HCT116 (cell line): ENCODE measurements around the gene ACTBL2. TPM values are rescaled to one million over a fixed set of nuclear protein-coding genes. Genes with fewer than 3 reads are reported as not detected.

ENCODE experiments used
- ATAC-seq: fragments of 200-7000 bp; cut with Tn5 transposase; 2 replicates; pipeline ENCODE4 v1.9.1; 2020; ENCODE audit warnings: mild to moderate bottlenecking, moderate library complexity
- BruUV-seq: library from RNA; stranded (reverse); fragments of 400-500 nt; replicated peaks from 2 replicates; lab custom pipeline; 2021; lab: Mats Ljungman, UMichigan
- CTCF ChIA-PET: fragments of 300-600 bp; sonication (Branson Sonifier 250); formaldehyde crosslinking; loops from one replicate; lab custom pipeline; 2021; ENCODE audit warnings: antibody characterized with exemption; lab: Charles Lee
- POLR2A ChIA-PET: fragments of 300-600, 350-600 bp; sonication (Branson Sonifier 250); formaldehyde crosslinking; loops from one replicate; lab custom pipeline; 2021; ENCODE audit warnings: antibody characterized with exemption; lab: Charles Lee
- RAD21 ChIA-PET, 2 experiments: fragments of 300-600 bp; sonication (Branson Sonifier 250); formaldehyde crosslinking; loops; one replicate each; lab custom pipeline; 2023; ENCODE audit warnings: low total read pairs in 2 of 2; ENCODE audit not compliant: uncharacterized antibody in 2 of 2, unreplicated experiment in 2 of 2, low non-redundant PET in 1 of 2; lab: Charles Lee
- DNase-seq: peaks from one replicate; pipeline ENCODE4 v3.0.0-alpha.2; 2010; ENCODE audit warnings: low read depth, low spot score
- H2AFZ ChIP-seq: fragments of 200-600 bp; shearing (Covaris generic), sonication (generic); 2 replicates; pipeline ENCODE4 v1.6.1; 2017; ENCODE audit warnings: low read depth, mixed run types, mixed read lengths, antibody characterized with exemption, low read length; ENCODE audit not compliant: poor library complexity, severe bottlenecking
- H3K27ac ChIP-seq: 2 replicates; pipeline ENCODE4 v1.5.1; 2012; ENCODE audit warnings: low read depth, low read length
- H3K27me3 ChIP-seq: fragments of 200-600 bp; sonication (generic); 2 replicates; pipeline ENCODE4 v1.6.1; 2016; ENCODE audit warnings: mixed run types, low read length, mixed read lengths; ENCODE audit not compliant: insufficient read depth
- H3K36me3 ChIP-seq, 2 experiments: fragments of 200-500 bp in 1 of 2; fragments of 200-600 bp in 1 of 2; sonication (Bioruptor generic) in 1 of 2; sonication (generic) in 1 of 2; 2 replicates each; pipeline versions ENCODE4 v1.5.1 to v1.6.1; 2014 to 2016; ENCODE audit warnings: low read length in 2 of 2, inconsistent platforms in 1 of 2, mixed read lengths in 1 of 2, mixed run types in 1 of 2; ENCODE audit not compliant: insufficient read depth in 2 of 2, control insufficient read depth in 1 of 2
- H3K4me1 ChIP-seq, 2 experiments: fragments of 200-600 bp in 1 of 2; sonication (generic) in 1 of 2; 2 replicates each; pipeline versions ENCODE4 v1.5.1 to v1.6.1; 2012 to 2017; ENCODE audit warnings: low read length in 2 of 2, inconsistent platforms in 1 of 2, mild to moderate bottlenecking in 1 of 2, mixed read lengths in 1 of 2, mixed run types in 1 of 2, moderate library complexity in 1 of 2; ENCODE audit not compliant: insufficient read depth in 2 of 2, control insufficient read depth in 1 of 2
- H3K4me2 ChIP-seq: fragments of 200-600 bp; sonication (generic); 2 replicates; pipeline ENCODE4 v1.6.1; 2017; ENCODE audit warnings: mixed run types, low read length, mixed read lengths
- H3K4me3 ChIP-seq, 2 experiments: fragments of 200-600 bp in 1 of 2; sonication (generic) in 1 of 2; replicated peaks in 1 of 2; 2 replicates each; pipeline ENCODE4 v1.5.1; 2011 to 2016; ENCODE audit warnings: low read length in 2 of 2, control low read depth in 1 of 2, low read depth in 1 of 2, mild to moderate bottlenecking in 1 of 2, mixed read lengths in 1 of 2, mixed run types in 1 of 2
- H3K79me2 ChIP-seq: fragments of 200-600 bp; sonication (generic); 2 replicates; pipeline ENCODE4 v1.6.1; 2017; ENCODE audit warnings: mild to moderate bottlenecking, mixed run types, low read length, moderate library complexity, mixed read lengths; ENCODE audit not compliant: insufficient read depth
- H3K9ac ChIP-seq: fragments of 200-600 bp; sonication (generic); 2 replicates; pipeline ENCODE4 v1.6.1; 2016; ENCODE audit warnings: low read length, mixed read lengths
- H3K9me2 ChIP-seq: fragments of 200-600 bp; sonication (generic), shearing (Covaris generic); 2 replicates; pipeline ENCODE4 v1.6.1; 2017; ENCODE audit warnings: mixed run types, mild to moderate bottlenecking, moderate library complexity; ENCODE audit not compliant: insufficient read depth
- H3K9me3 ChIP-seq, 2 experiments: fragments of 200-500 bp in 1 of 2; fragments of 200-600 bp in 1 of 2; sonication (Bioruptor generic) in 1 of 2; sonication (generic) in 1 of 2; 2 replicates each; pipeline ENCODE4 v1.6.1; 2014 to 2017; ENCODE audit warnings: low read length in 2 of 2, mixed read lengths in 2 of 2, inconsistent platforms in 1 of 2, low read depth in 1 of 2, mild to moderate bottlenecking in 1 of 2, mixed run types in 1 of 2, moderate library complexity in 1 of 2; ENCODE audit not compliant: control insufficient read depth in 1 of 2, insufficient read depth in 1 of 2
- H4K20me1 ChIP-seq: fragments of 200-600 bp; sonication (generic), shearing (Covaris generic); 2 replicates; pipeline ENCODE4 v1.6.1; 2017; ENCODE audit warnings: mixed run types, mild to moderate bottlenecking, moderate library complexity; ENCODE audit not compliant: insufficient read depth
- ATF3 ChIP-seq: IDR thresholded peaks from 2 replicates; pipeline ENCODE4 v1.6.1; 2012
- CBX3 ChIP-seq: IDR thresholded peaks from 2 replicates; pipeline ENCODE4 v1.6.1; 2012; ENCODE audit warnings: low read depth
- EGR1 ChIP-seq: IDR thresholded peaks from 2 replicates; pipeline ENCODE4 v1.6.1; 2012; ENCODE audit warnings: low read depth
- ELF1 ChIP-seq: IDR thresholded peaks from 2 replicates; pipeline ENCODE4 v1.6.1; 2012; ENCODE audit warnings: low read depth, borderline replicate concordance
- EZH2 ChIP-seq: fragments of 200-600 bp; sonication (generic); IDR thresholded peaks from 2 replicates; pipeline ENCODE4 v1.6.1; 2017; ENCODE audit warnings: antibody characterized with exemption, mixed run types
- EZH2phosphoT487 ChIP-seq: fragments of 200-600 bp; IDR thresholded peaks from 2 replicates; pipeline ENCODE4 v1.6.1; 2018; ENCODE audit warnings: antibody characterized with exemption, borderline replicate concordance
- MAX ChIP-seq: IDR thresholded peaks from 2 replicates; pipeline ENCODE4 v1.6.1; 2012
- POLR2A ChIP-seq: IDR thresholded peaks from 2 replicates; pipeline ENCODE4 v1.7.0; 2011; ENCODE audit warnings: borderline replicate concordance; ENCODE audit not compliant: insufficient read depth, insufficient read length; ENCODE audit errors: extremely low read depth
- REST ChIP-seq: IDR thresholded peaks from 2 replicates; pipeline ENCODE4 v1.6.1; 2012; ENCODE audit warnings: low read depth
- SIN3A ChIP-seq: IDR thresholded peaks from 2 replicates; pipeline ENCODE4 v1.6.1; 2012; ENCODE audit warnings: low read depth
- SP1 ChIP-seq: IDR thresholded peaks from 2 replicates; pipeline ENCODE4 v1.6.1; 2012; ENCODE audit warnings: low read depth
- TCF7L2 ChIP-seq: IDR thresholded peaks from 2 replicates; pipeline ENCODE4 v1.7.0; 2011; ENCODE audit warnings: borderline replicate concordance, inconsistent platforms; ENCODE audit not compliant: insufficient read depth, insufficient read length; ENCODE audit errors: extremely low read depth
- ZNF274 ChIP-seq: fragments of 200-500 bp; sonication (Bioruptor generic); IDR thresholded peaks from 2 replicates; pipeline ENCODE4 v1.6.1; 2014; ENCODE audit warnings: mild to moderate bottlenecking, low read depth, low read length, inconsistent platforms
- intact Hi-C: fragments of 100-400 bp; cut with micrococcal nuclease; formaldehyde crosslinking; loops from 2 replicates; pipeline ENCODE4 v1.10.0; 2022
- total RNA-seq: library from RNA; stranded (reverse); gene quantifications from one replicate; pipeline ENCODE4 v1.2.1, GENCODE V29; 2021; ENCODE audit not compliant: unreplicated experiment
- TF ChIP-seq, protein P1 (sequence below), 3 experiments: fragments of 200-600 bp in 1 of 3; sonication (generic) in 1 of 3; IDR thresholded peaks in 2 of 3; conservative IDR thresholded peaks in 1 of 3; 2 replicates each; pipeline ENCODE4 v1.5.1; 2012 to 2017; ENCODE audit warnings: low read depth in 2 of 3, low read length in 2 of 3, antibody characterized with exemption in 1 of 3, borderline replicate concordance in 1 of 3, control low read depth in 1 of 3, mild to moderate bottlenecking in 1 of 3, mixed read lengths in 1 of 3, mixed run types in 1 of 3, moderate library complexity in 1 of 3; ENCODE audit not compliant: insufficient read depth in 1 of 3
- TF ChIP-seq, protein P2 (sequence below): IDR thresholded peaks from 2 replicates; pipeline ENCODE4 v1.6.1; 2011; ENCODE audit warnings: mild to moderate bottlenecking, low read length, moderate library complexity; ENCODE audit not compliant: insufficient replicate concordance; ENCODE audit errors: extremely low read depth

The ACTBL2 gene
- total RNA-seq, 1 experiment from 2014 or later = 0.07 TPM

DNA sequence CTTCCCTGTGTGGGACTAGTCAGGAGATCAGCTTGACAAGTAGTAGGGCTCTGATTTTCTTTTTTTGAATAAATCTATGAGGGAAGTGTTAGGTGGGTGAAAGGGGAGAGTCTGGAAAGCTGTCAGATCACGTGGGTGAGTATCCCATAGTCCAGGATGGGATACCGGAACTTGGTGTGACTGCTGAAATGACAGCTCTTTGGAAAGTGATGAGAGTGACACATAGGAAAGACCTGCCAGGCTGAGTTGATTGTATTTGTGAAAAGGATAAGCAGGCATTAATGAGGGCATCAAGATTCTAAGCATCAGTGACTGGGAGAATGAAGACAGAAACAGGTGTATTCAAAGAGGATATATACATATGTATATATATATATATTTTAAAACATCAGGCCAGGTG is 35.6 kb downstream of the ACTBL2 start:
- H3K4me2 ChIP-seq = no peak overlapping the region
- ChIA-PET POLR2A (no interaction called here), RAD21 (no interaction called here), CTCF (no interaction called here)
- no TSS peak for BruUV-seq
- H3K27me3 ChIP-seq = no peaks in the 10 kb centered on the region
- H3K4me3 ChIP-seq = no peak overlapping the region
- intact Hi-C loops = no loop called here
- H3K79me2 ChIP-seq = no peaks in the 10 kb centered on the region
- H4K20me1 ChIP-seq = no peaks in the 10 kb centered on the region
- no peak overlapping the region for H2AFZ ChIP-seq
- H3K9ac ChIP-seq = no peak overlapping the region
- H3K9me2 ChIP-seq = no peaks in the 10 kb centered on the region
- H3K36me3 ChIP-seq = no peaks in the 10 kb centered on the region
- no peak overlapping the region for H3K27ac ChIP-seq
- H3K9me3 ChIP-seq = no peaks in the 10 kb centered on the region
- H3K4me1 ChIP-seq = peaks cover 8 to 9% of the 10 kb centered on the region in 2 experiments; a peak in 3 of 4 replicates
- ATAC-seq = no peak
- TF ChIP-seq TCF7L2 = no peak
- TF ChIP-seq SP1 = no peak
- TF ChIP-seq, protein P1, sequence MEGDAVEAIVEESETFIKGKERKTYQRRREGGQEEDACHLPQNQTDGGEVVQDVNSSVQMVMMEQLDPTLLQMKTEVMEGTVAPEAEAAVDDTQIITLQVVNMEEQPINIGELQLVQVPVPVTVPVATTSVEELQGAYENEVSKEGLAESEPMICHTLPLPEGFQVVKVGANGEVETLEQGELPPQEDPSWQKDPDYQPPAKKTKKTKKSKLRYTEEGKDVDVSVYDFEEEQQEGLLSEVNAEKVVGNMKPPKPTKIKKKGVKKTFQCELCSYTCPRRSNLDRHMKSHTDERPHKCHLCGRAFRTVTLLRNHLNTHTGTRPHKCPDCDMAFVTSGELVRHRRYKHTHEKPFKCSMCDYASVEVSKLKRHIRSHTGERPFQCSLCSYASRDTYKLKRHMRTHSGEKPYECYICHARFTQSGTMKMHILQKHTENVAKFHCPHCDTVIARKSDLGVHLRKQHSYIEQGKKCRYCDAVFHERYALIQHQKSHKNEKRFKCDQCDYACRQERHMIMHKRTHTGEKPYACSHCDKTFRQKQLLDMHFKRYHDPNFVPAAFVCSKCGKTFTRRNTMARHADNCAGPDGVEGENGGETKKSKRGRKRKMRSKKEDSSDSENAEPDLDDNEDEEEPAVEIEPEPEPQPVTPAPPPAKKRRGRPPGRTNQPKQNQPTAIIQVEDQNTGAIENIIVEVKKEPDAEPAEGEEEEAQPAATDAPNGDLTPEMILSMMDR (IDR thresholded peaks at IDR 0.05 in 2 of 3, conservative IDR thresholded peaks at IDR 0.05 in 1 of 3; ENCODE audit: borderline replicate concordance in 1 of 3, insufficient read depth in 1 of 3, low read depth in 2 of 3, low read length in 2 of 3) = no peak
- TF ChIP-seq EGR1 = no peak
- TF ChIP-seq ZNF274 = no peak
- no peak for TF ChIP-seq EZH2
- no peak for TF ChIP-seq REST
- TF ChIP-seq SIN3A = no peak
- TF ChIP-seq ATF3 = no peak
- TF ChIP-seq, protein P2, sequence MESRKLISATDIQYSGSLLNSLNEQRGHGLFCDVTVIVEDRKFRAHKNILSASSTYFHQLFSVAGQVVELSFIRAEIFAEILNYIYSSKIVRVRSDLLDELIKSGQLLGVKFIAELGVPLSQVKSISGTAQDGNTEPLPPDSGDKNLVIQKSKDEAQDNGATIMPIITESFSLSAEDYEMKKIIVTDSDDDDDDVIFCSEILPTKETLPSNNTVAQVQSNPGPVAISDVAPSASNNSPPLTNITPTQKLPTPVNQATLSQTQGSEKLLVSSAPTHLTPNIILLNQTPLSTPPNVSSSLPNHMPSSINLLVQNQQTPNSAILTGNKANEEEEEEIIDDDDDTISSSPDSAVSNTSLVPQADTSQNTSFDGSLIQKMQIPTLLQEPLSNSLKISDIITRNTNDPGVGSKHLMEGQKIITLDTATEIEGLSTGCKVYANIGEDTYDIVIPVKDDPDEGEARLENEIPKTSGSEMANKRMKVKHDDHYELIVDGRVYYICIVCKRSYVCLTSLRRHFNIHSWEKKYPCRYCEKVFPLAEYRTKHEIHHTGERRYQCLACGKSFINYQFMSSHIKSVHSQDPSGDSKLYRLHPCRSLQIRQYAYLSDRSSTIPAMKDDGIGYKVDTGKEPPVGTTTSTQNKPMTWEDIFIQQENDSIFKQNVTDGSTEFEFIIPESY = no peak
- TF ChIP-seq EZH2phosphoT487 = no peak
- TF ChIP-seq ELF1 = no peak
- TF ChIP-seq CBX3 = no peak
- no peak for TF ChIP-seq POLR2A
- no peak for TF ChIP-seq MAX
- no peak for DNase-seq
